Esophagus squamous epithelium (tissue), 4 donors: ENCODE data around the gene SHC2.

ENCODE experiments used
- POLR2A ChIP-seq, 4 donors: fragments of 450-650 bp; IDR thresholded peaks; one replicate each; pipeline ENCODE4 v1.6.1; 2017; ENCODE audit warnings: antibody characterized with exemption in 4 of 4, mild to moderate bottlenecking in 4 of 4, moderate library complexity in 3 of 4
- TF ChIP-seq, protein P1 (sequence below), 6 experiments: fragments of 450-650 bp in 4 of 6; fragments of 200-600 bp in 2 of 6; sonication (generic) in 2 of 6; IDR thresholded peaks; one replicate each; pipeline ENCODE4 v1.5.1; 2016 to 2019; ENCODE audit warnings: antibody characterized with exemption in 6 of 6, mild to moderate bottlenecking in 4 of 6, moderate library complexity in 4 of 6

DNA sequence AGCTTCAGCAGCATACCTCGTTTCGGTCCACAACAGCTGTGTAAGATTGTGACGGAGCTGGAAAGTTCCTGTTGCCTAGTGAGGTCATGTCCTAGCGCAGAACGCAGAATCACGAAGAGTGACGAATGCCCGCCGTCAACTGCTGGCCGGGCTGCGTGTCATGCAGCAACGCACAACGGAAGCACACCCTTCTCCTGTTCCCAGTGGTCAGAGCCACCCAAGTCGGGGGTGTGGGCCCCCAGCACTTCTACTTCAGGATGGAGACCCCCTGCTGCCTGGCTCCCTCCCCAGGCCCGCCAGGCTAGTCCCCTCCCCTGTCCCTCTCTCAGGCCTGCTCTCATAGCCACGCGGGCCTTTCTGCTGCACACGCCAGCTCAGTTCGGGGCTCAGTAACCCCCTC is 77.8 kb downstream of the SHC2 start:
- TF ChIP-seq, protein P1, sequence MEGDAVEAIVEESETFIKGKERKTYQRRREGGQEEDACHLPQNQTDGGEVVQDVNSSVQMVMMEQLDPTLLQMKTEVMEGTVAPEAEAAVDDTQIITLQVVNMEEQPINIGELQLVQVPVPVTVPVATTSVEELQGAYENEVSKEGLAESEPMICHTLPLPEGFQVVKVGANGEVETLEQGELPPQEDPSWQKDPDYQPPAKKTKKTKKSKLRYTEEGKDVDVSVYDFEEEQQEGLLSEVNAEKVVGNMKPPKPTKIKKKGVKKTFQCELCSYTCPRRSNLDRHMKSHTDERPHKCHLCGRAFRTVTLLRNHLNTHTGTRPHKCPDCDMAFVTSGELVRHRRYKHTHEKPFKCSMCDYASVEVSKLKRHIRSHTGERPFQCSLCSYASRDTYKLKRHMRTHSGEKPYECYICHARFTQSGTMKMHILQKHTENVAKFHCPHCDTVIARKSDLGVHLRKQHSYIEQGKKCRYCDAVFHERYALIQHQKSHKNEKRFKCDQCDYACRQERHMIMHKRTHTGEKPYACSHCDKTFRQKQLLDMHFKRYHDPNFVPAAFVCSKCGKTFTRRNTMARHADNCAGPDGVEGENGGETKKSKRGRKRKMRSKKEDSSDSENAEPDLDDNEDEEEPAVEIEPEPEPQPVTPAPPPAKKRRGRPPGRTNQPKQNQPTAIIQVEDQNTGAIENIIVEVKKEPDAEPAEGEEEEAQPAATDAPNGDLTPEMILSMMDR (IDR thresholded peaks at IDR 0.05): no peak
- no peak for TF ChIP-seq POLR2A (IDR thresholded peaks at IDR 0.05)
